ENCODE results near the gene CHI3L1.

GRCh38 chr1:203187689-203188264, 1.3 kb upstream of the CHI3L1 start:
- TF ChIP-seq CTCF (IDR thresholded peaks at IDR 0.05) (no peak), ZFX (IDR thresholded peaks at IDR 0.05; ENCODE audit: borderline replicate concordance) (no peak)
